Neural cell (in vitro differentiated cells): ENCODE results near the gene MORC3. TPM values are rescaled to one million over a fixed set of nuclear protein-coding genes. Genes with fewer than 3 reads are reported as not detected.

Source experiments
- H2AFZ ChIP-seq: fragments of 200-600, 300-800 bp; sonication (generic), shearing (Covaris generic); 2 replicates; pipeline ENCODE4 v1.6.0; 2014; ENCODE audit warnings: low read depth, mild to moderate bottlenecking, antibody characterized with exemption, low read length, moderate library complexity
- H3F3A ChIP-seq: fragments of 200-600 bp; shearing (Covaris generic); 2 replicates; pipeline ENCODE4 v1.6.1; 2016; ENCODE audit warnings: mild to moderate bottlenecking, moderate library complexity, mixed read lengths, antibody characterized with exemption, low read length; ENCODE audit not compliant: insufficient read depth, poor library complexity, severe bottlenecking
- H3K27ac ChIP-seq: fragments of 200-600, 300-800 bp; sonication (generic), shearing (Covaris generic); 2 replicates; pipeline ENCODE4 v1.5.1; 2014; ENCODE audit warnings: mild to moderate bottlenecking, low read length, moderate library complexity
- H3K27me3 ChIP-seq: fragments of 300-800, 200-600 bp; sonication (generic), shearing (Covaris generic); 2 replicates; pipeline ENCODE4 v1.6.0; 2014; ENCODE audit warnings: mild to moderate bottlenecking, low read depth, low read length, moderate library complexity; ENCODE audit not compliant: insufficient read depth
- H3K36me3 ChIP-seq: fragments of 300-800, 200-600 bp; sonication (generic), shearing (Covaris generic); 2 replicates; pipeline ENCODE4 v1.5.1; 2014; ENCODE audit warnings: mild to moderate bottlenecking, antibody characterized with exemption, low read length, moderate library complexity; ENCODE audit not compliant: insufficient read depth
- H3K4me2 ChIP-seq: fragments of 300-800, 200-600 bp; sonication (generic), shearing (Covaris generic); 2 replicates; pipeline ENCODE4 v1.6.0; 2014; ENCODE audit warnings: mild to moderate bottlenecking, low read length
- H3K4me3 ChIP-seq: fragments of 300-800, 200-600 bp; sonication (generic), shearing (Covaris generic); 2 replicates; pipeline ENCODE4 v1.5.1; 2014; ENCODE audit warnings: mild to moderate bottlenecking, low read length, moderate library complexity
- H3K79me2 ChIP-seq: fragments of 200-600 bp; shearing (Covaris generic); replicated peaks from 2 replicates; pipeline ENCODE4 v1.6.0; 2014; ENCODE audit warnings: mild to moderate bottlenecking, low read length, moderate library complexity; ENCODE audit not compliant: insufficient read depth
- H3K9ac ChIP-seq: fragments of 300-800, 200-600 bp; sonication (generic), shearing (Covaris generic); 2 replicates; pipeline ENCODE4 v1.6.1; 2016; ENCODE audit warnings: mild to moderate bottlenecking, low read length, mixed read lengths
- H3K9me2 ChIP-seq: fragments of 200-600 bp; shearing (Covaris generic); 2 replicates; pipeline ENCODE4 v1.6.1; 2016; ENCODE audit warnings: mild to moderate bottlenecking, low read length, mixed read lengths; ENCODE audit not compliant: insufficient read depth
- H3K9me3 ChIP-seq: fragments of 200-600, 300-800 bp; sonication (generic), shearing (Covaris generic); 2 replicates; pipeline ENCODE4 v1.6.1; 2016; ENCODE audit warnings: mild to moderate bottlenecking, mixed run types, low read length, moderate library complexity, mixed read lengths
- H4K20me1 ChIP-seq: fragments of 200-600 bp; shearing (Covaris generic); 2 replicates; pipeline ENCODE4 v1.6.1; 2016; ENCODE audit warnings: mild to moderate bottlenecking, mixed run types; ENCODE audit not compliant: insufficient read depth
- CTCF ChIP-seq: fragments of 450-650 bp; IDR thresholded peaks from 2 replicates; pipeline ENCODE4 v1.5.1; 2014; ENCODE audit warnings: antibody characterized with exemption, mild to moderate bottlenecking, moderate library complexity; ENCODE audit not compliant: poor library complexity, severe bottlenecking
- EP300 ChIP-seq: fragments of 450-650 bp; conservative IDR thresholded peaks from 2 replicates; pipeline ENCODE4 v1.6.1; 2014; ENCODE audit warnings: antibody characterized with exemption, mild to moderate bottlenecking, moderate library complexity; ENCODE audit not compliant: poor library complexity, severe bottlenecking
- EZH2 ChIP-seq: fragments of 200-600, 300-800 bp; shearing (Covaris generic), sonication (generic); IDR thresholded peaks from 2 replicates; pipeline ENCODE4 v1.6.1; 2014; ENCODE audit warnings: antibody characterized with exemption, low read length, borderline replicate concordance, mild to moderate bottlenecking; ENCODE audit not compliant: insufficient read depth, poor library complexity, severe bottlenecking
- MXI1 ChIP-seq: fragments of 450-650 bp; conservative IDR thresholded peaks from 2 replicates; pipeline ENCODE4 v1.6.1; 2014; ENCODE audit warnings: antibody characterized with exemption, mild to moderate bottlenecking; ENCODE audit not compliant: poor library complexity, severe bottlenecking
- POLR2AphosphoS5 ChIP-seq: IDR thresholded peaks from 2 replicates; pipeline ENCODE4 v1.6.1; 2012
- RAD21 ChIP-seq: fragments of 450-650 bp; conservative IDR thresholded peaks from 2 replicates; pipeline ENCODE4 v1.6.1; 2014; ENCODE audit warnings: antibody characterized with exemption, mild to moderate bottlenecking, moderate library complexity
- REST ChIP-seq: IDR thresholded peaks from 2 replicates; pipeline ENCODE4 v1.6.1; 2012; ENCODE audit warnings: borderline replicate concordance
- SMC3 ChIP-seq: fragments of 450-650 bp; conservative IDR thresholded peaks from 2 replicates; pipeline ENCODE4 v1.6.1; 2014; ENCODE audit warnings: antibody characterized with exemption, mild to moderate bottlenecking, moderate library complexity; ENCODE audit not compliant: poor library complexity
- TAF1 ChIP-seq: IDR thresholded peaks from 2 replicates; pipeline ENCODE4 v1.6.1; 2012; ENCODE audit warnings: low read depth
- polyA plus RNA-seq: library from polyadenylated mRNA; depleted of rRNA; stranded (reverse); fragments of >200 nt; gene quantifications from 2 replicates; pipeline ENCODE4 v1.2.3, GENCODE V29; 2014

Gene MORC3
- polyA plus RNA-seq, 1 donor from 2014 or later = 65.4 TPM

- TF ChIP-seq SMC3 = no peak
- TF ChIP-seq POLR2AphosphoS5 = no peak
- no peak for TF ChIP-seq MXI1
- no peak for TF ChIP-seq EZH2
- no peak for TF ChIP-seq CTCF
- TF ChIP-seq RAD21 = no peak
- no peak for TF ChIP-seq EP300
- TF ChIP-seq TAF1 = no peak
- no peak for TF ChIP-seq REST
- Histone ChIP-seq H3K79me2 (no peaks in the 10 kb centered on the region), H3K9me2 (no peaks in the 10 kb centered on the region), H3K27me3 (no peaks in the 10 kb centered on the region), H3K4me3 (no peak overlapping the region), H3K27ac (no peak overlapping the region), H3K4me2 (no peak overlapping the region), H2AFZ (no peak overlapping the region), H3K36me3 (no peaks in the 10 kb centered on the region), H4K20me1 (no peaks in the 10 kb centered on the region), H3K9ac (no peak overlapping the region), H3F3A (no peaks in the 10 kb centered on the region), H3K9me3 (no peaks in the 10 kb centered on the region)
Observed at GRCh38 chr21:36423771-36424433, 103.9 kb downstream of the MORC3 start.

DNA sequence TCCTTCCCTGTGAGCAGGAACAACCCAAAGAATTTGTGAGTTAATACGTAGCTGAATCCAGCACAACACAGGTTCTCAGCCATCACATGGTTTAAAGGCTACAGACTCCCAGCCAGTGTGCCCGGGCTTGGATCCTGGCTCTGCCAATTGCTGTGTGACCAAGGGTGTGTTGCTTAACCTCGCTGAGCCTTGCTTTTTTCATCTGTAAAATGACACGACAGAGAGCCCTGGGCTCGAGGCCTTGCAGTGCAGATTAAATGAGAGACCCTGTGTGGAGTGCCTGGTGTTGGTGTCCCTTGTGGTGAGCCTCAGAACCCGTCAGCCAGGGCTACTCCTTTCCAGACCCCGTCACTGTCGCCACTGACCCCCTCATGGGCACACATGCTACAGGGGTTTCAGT lies 104.6 kb downstream of the MORC3 start:
- Histone ChIP-seq H3K4me3 (no peak overlapping the region), H3K9me3 (no peaks in the 10 kb centered on the region), H2AFZ (no peak overlapping the region), H3K79me2 (no peaks in the 10 kb centered on the region), H3K9ac (no peak overlapping the region), H3K27ac (no peak overlapping the region), H3F3A (no peaks in the 10 kb centered on the region), H4K20me1 (no peaks in the 10 kb centered on the region), H3K27me3 (no peaks in the 10 kb centered on the region), H3K9me2 (no peaks in the 10 kb centered on the region), H3K36me3 (no peaks in the 10 kb centered on the region), H3K4me2 (no peak overlapping the region)
- no peak for TF ChIP-seq REST
- no peak for TF ChIP-seq CTCF
- no peak for TF ChIP-seq MXI1
- TF ChIP-seq POLR2AphosphoS5 = no peak
- TF ChIP-seq SMC3 = no peak
- TF ChIP-seq RAD21 = no peak
- no peak for TF ChIP-seq EP300
